Stimulated activated CD4-positive, alpha-beta T cell treated with anti-CD3 and anti-CD28 coated beads, TNF-alpha, amount 100 ng/mL, for 48 hours (primary cell): Measurements from ENCODE around the gene TAAR6.
"Not testable (repeated sequence)": the region's sequence is repeated elsewhere in the genome, so short reads cannot be mapped to it uniquely, and the experiment has no call there.

Experiments
- DNase-seq, 3 donors: peaks; one replicate each; pipeline ENCODE4 v3.0.0-alpha.2; 2020; ENCODE audit warnings: low read depth in 3 of 3

TAAR6 gene

DNA sequence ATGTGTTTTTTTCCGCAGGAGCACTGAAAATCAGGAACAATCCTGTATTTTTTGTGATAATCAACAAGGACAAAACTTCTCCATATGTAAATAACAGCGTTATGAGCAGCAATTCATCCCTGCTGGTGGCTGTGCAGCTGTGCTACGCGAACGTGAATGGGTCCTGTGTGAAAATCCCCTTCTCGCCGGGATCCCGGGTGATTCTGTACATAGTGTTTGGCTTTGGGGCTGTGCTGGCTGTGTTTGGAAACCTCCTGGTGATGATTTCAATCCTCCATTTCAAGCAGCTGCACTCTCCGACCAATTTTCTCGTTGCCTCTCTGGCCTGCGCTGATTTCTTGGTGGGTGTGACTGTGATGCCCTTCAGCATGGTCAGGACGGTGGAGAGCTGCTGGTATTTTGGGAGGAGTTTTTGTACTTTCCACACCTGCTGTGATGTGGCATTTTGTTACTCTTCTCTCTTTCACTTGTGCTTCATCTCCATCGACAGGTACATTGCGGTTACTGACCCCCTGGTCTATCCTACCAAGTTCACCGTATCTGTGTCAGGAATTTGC, at the start of gene TAAR6:
TSS of gene TAAR6 (plus strand) at position 102 of the 557 bp plus-strand sequence. CDS start at position 102, 0 bp downstream.
- DNase-seq: no peak

- DNase-seq: no peak
These were observed 49.2 kb upstream of the TAAR6 start for GRCh38 chr6:132520953-132521352.

- no peak for DNase-seq
These were observed 45.5 kb upstream of the TAAR6 start for GRCh38 chr6:132524646-132525045.

GRCh38 chr6:132525866-132526265, 44.3 kb upstream of the TAAR6 start:
- DNase-seq: no peak

DNA sequence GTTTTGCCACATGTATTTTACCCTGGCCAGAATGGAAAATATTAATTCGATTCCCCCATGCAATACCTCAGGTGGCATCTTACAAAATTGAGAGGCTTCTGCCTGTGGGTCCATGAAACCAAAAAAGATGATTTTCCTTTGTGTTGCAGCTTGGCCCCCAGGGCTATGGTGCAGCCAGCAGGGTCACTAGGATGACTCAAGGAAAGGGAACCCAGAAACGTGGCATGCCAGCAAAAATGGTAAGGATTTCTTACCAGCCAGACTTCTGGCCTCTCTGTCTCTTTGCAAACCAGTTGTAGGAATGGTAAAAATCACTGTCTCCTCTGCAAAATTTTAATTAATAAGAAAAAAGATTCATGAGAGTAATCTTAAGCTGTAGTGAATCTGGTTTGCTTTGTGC, 43.7 kb upstream of the TAAR6 start:
- DNase-seq: no peak

- no peak for DNase-seq
These were observed 42.3 kb upstream of the TAAR6 start for GRCh38 chr6:132527791-132528190.

GRCh38 chr6:132530293-132530974, 39.7 kb upstream of the TAAR6 start:
- peak; percentile 17 to 68 (median 65) for DNase-seq

DNA sequence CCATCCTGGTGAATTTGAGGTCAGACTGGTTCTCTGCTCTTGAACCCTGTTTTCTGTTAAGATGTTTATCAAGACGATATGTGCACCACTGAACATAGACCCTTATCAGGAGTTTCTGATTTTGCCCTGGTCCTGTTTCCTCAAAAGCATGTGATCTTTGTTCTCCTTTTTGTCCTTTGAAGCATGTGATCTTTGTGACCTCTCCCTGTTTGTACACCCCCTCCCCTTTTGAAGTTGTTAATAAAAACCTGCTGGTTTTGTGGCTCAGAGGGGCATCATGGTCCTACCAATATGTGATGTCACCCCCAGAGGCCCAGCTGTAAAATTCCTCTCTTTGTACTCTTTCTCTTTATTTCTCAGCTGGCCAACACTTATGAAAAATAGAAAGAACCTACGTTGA, 35.6 kb upstream of the TAAR6 start:
- not testable (repeated sequence) for DNase-seq

GRCh38 chr6:132537145-132537544, 33.0 kb upstream of the TAAR6 start:
- DNase-seq: no peak

DNA sequence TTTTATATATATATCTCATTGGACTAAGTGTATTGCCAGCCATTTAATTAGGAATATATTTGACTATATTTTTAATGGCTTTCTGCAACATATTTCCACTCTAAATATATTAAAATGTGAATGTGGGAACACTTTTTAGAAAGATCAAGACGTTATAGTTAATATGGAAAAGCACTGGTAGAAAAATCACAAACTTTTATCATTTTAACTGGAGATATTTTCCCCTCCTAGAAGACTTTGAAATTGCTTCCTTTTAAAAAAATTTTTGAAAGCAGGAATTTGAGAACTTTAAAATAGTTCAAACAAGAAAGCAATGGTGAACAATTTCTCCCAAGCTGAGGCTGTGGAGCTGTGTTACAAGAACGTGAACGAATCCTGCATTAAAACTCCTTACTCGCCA, 32.1 kb upstream of the TAAR6 start, which contains the start of gene TAAR9:
TSS of gene TAAR9 (plus strand) at position 301 of the 400 bp plus-strand sequence. CDS start at position 314, 13 bp downstream.
- no peak for DNase-seq

DNA sequence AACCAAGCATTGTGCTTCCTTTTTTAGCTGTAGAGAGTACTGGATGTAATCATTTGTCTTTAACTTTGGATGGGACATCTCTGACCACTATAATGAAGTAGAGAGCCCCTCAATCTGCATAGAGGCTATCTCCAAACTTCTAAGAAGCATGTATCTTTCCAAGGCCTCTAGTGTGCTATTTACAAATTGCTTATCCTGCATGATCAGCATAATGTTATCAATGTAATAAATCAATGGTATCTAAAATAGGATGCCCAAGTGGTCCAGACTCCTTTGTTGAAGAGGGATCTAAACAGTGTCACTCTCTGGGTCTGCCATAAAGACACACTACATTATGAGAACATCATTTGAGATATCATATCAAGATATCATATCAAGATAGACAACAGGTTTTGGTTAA, 25.3 kb upstream of the TAAR6 start:
- no peak for DNase-seq

GRCh38 chr6:132548746-132549463, 21.2 kb upstream of the TAAR6 start:
- no peak for DNase-seq

DNA sequence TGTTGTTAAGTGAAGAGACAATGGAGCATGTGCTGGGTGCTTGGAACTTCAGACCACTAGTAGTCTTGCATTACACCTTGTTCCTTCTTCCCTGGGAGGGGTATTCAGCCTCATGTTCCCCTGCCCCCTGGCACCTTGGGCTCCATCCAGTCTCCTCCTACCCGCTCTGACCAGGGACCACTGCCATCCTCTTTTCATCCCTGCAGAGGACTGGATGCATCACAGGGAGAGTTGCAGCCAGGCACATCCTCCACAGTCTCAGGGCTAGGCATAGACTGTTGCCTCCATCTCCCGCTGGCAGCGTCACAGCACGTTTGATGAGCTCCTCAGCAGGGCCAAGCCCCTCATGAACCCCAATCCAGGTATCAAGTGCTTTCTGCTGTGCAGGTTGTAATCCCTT, 18.9 kb upstream of the TAAR6 start:
- DNase-seq: no peak

DNA sequence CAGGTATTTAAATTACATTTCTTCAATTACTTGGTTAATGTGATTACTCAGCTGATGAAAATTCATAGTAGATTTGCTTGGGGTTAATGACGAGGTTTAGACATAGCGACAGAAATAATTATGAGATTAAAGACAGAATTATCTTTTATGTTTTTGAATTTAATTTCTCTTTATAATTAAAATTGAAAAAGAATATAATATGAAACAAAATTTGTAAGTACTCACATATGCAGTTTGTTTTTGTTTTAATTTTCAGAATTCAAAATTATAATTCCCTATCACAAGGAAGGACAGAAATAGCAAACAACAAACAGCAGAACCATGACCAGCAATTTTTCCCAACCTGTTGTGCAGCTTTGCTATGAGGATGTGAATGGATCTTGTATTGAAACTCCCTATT, 17.8 kb upstream of the TAAR6 start, which contains the start of gene TAAR8:
TSS of gene TAAR8 (plus strand) at position 301 of the 400 bp plus-strand sequence. CDS start at position 322, 21 bp downstream.
- no peak for DNase-seq

DNA sequence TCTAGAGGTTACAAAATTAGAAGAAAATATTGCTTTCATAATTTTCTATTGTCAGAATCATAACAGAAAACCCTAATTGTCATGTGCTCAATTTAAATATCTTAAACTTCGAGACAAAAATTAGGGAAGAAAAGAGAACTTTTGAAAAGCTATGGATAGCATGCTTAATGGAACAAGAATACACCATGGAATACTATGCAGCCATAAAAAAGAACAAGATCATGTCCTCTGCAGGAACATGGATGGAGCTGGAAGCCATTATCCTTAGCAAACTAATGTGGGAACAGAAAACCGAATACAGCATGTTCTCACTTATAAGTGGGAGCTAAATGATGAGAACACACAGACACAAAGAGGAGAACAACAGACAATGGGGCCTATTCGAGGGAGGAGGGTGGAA, 10.0 kb upstream of the TAAR6 start:
- DNase-seq: not testable (repeated sequence)

DNA sequence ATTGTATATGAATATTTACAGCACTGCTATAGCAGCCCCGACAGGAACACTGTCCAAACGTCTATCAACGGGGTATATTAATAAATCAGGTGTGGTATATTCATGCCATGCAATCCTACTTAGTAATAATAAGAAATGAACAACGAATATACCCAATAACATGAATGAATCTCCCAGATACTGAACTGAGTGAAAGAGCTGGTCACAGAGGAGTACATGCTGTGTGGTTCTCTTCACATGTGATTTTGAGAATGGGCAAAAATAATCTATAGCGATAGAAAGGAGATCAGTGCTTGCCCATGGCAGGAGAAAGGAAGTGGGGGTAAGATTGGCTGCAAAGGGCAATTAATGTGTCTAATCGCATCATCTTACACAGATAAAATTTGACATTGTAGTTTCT, 3.7 kb upstream of the TAAR6 start:
- no peak for DNase-seq

DNA sequence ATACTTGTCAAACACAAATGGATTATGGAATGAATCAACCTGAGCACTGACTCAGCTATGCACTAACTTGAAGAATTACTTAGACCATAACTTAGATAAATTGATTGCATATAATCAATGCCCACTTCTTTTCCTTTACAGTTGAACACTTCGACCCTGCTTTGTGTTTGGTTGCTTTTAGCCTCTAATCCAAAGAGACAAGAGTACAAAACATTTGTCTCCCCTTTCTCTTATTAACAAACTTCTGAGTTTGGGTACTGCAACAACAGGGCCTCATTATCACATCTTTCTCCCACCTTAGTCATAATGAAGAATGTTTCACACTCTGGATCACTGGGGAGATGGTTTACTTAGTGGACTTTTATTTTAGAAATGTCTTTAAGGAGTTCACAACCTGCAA, 2.6 kb upstream of the TAAR6 start:
- DNase-seq: no peak

DNA sequence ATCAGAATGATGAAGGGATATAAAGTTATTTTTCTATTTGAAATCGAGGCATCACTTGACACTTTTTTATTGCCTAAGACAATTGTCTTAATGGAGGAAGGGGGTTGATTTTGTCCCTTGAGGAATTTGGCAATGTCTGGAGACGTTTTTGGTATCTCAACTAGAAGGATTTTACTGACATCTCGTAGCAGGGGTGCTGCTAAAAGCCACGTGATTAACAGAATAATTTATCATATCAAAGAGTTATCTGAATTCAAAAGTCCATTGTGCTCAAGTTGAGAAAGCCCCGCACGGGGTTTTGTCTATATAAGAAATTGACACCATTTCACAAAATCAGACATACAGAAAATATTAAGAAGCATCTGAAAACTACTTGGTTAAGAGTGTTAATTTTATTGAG, 1.5 kb upstream of the TAAR6 start:
- DNase-seq: no peak

- no peak for DNase-seq
These were observed 952 bp upstream of the TAAR6 start for GRCh38 chr6:132569170-132569569.

- DNase-seq: no peak
These were observed 1.7 kb downstream of the TAAR6 start for GRCh38 chr6:132571774-132572173.

DNA sequence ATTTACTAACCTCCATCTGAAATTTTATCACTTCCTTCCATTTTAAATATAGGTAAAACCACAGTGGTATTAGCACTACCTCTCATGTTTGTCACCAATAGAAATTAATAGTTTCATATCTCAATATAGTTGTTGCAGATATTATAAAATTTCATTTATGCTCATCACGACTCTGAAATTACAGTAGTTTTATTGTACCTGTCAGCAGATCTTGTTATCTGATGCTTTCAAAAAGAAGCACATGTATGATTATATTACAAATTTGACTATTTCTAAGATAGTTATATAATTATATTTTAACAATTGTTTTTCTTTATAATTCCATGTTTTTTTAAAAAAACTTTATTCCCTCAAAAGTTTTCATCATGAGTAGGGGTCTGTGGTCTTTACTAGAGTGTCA, 14.6 kb downstream of the TAAR6 start:
- DNase-seq: no peak

DNA sequence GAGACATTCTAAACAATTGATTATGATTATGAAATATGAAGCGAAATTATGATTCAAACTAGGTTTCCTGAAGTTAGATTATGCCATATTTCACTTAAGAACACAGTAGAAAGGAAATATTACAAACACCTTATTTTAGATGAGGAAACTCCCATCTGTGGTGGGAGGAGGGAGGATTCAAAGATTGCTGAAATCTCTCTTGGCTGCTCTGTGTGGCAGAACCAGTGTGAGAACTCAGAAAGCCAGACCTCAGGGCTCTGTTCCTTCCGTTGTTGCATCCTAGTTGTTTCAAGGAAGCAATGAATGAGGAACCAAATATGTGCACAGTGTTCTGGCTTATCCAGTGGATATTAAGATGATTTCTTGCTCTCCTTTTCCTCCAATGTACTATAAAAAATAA, 17.3 kb downstream of the TAAR6 start:
- no peak for DNase-seq

DNA sequence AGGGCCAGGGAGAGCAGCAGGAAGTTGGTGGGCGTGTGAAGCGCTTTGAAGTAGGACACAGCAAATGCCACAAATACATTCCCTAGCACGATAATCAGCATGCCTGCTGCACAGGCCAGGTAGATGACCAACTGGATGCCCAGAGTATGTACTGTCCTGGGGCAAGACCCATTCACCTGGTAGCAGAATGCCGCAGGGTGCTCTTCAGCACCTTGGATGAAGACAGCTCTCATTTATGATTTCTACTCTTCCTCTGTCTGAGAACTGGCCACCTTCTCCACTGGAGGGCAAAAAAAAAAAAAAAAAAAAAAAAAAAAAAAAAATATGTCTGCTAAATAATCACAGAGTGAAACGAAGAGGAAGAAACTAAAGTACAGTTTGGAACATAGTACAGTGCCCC, 19.3 kb downstream of the TAAR6 start, which contains the start of gene TAAR5:
TSS of gene TAAR5 (minus strand) at position 288 of the 400 bp plus-strand sequence. CDS start at position 233, 55 bp downstream.
- no peak for DNase-seq
